Stimulated activated CD4-positive, alpha-beta T cell treated with anti-CD3 and anti-CD28 coated beads, Interleukin-1b, Interleukin-23, amount 100 ng/mL, for 24 hours (primary cell): ENCODE results near the gene NAA30.

ENCODE experiments used
- DNase-seq, 4 experiments: peaks; one replicate each; pipeline ENCODE4 v3.0.0-alpha.2; 2020; ENCODE audit warnings: low read depth in 4 of 4, low spot score in 1 of 4

Gene NAA30

GRCh38 chr14:57392830-57393229 is 2.4 kb downstream of the NAA30 start:
- DNase-seq = no peak

GRCh38 chr14:57400556-57401494 is 10.4 kb downstream of the NAA30 start:
- DNase-seq = no peak

- DNase-seq = no peak
Measured at GRCh38 chr14:57401501-57401900, 11.1 kb downstream of the NAA30 start.

GRCh38 chr14:57402173-57402852 is 11.9 kb downstream of the NAA30 start:
- no peak for DNase-seq

- DNase-seq = no peak
Measured at GRCh38 chr14:57403521-57403864, 13.1 kb downstream of the NAA30 start.

- no peak for DNase-seq
Measured at GRCh38 chr14:57405562-57405961, 15.2 kb downstream of the NAA30 start.

- DNase-seq = no peak
Measured at GRCh38 chr14:57408037-57408436, 17.7 kb downstream of the NAA30 start.

- no peak for DNase-seq
Measured at GRCh38 chr14:57408634-57409033, 18.2 kb downstream of the NAA30 start.

- DNase-seq = no peak
Measured at GRCh38 chr14:57412341-57412740, 22.0 kb downstream of the NAA30 start.

GRCh38 chr14:57413849-57414248 is 23.5 kb downstream of the NAA30 start:
- DNase-seq = no peak

GRCh38 chr14:57417228-57417627 is 26.8 kb downstream of the NAA30 start:
- no peak for DNase-seq

- no peak for DNase-seq
Measured at GRCh38 chr14:57418999-57419398, 28.6 kb downstream of the NAA30 start.

GRCh38 chr14:57420033-57420432 is 29.6 kb downstream of the NAA30 start:
- DNase-seq = no peak

GRCh38 chr14:57420986-57421385 is 30.6 kb downstream of the NAA30 start:
- DNase-seq = no peak

GRCh38 chr14:57435923-57436322 is 45.5 kb downstream of the NAA30 start:
- no peak for DNase-seq

- DNase-seq = no peak
Measured at GRCh38 chr14:57461777-57462320, 71.5 kb downstream of the NAA30 start.

GRCh38 chr14:57462551-57462950 is 72.2 kb downstream of the NAA30 start:
- no peak for DNase-seq

GRCh38 chr14:57464008-57464730 is 73.8 kb downstream of the NAA30 start:
- no peak for DNase-seq
